Measurements from ENCODE around the gene TSPYL4. TPM values are rescaled to one million over a fixed set of nuclear protein-coding genes. Genes with fewer than 3 reads are reported as not detected.

The TSPYL4 gene
- total and polyA plus RNA-seq, 2 of the 8 experiments (the other 6 are each of a cell fraction or from before 2014, with no cell fraction given), result 20.5 to 22.6 TPM

DNA sequence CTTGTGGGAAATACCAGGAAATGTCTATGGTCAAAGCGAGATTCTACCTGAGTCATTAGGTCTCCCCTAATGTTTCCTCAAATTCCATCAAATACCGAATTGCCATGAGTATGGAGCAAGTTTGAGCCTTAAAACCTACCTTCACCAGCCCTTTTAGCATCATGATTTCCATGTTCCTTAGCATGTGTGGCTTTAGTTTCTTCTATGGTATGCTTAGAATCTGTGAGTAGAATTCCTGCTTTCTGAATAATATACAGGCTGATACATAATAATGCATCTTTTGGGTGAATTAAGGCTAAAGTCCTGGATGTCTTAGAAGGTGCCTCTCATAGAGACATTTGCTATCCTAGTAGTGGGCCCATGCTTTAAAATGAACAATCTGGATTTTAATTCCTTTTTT lies 32.0 kb downstream of the TSPYL4 start (continued):
- TF ChIP-seq TCF12 (IDR thresholded peaks at IDR 0.05; ENCODE audit: low read depth, low read length) (no peak), KDM4A (IDR thresholded peaks at IDR 0.05; ENCODE audit: low read depth, low read length, severe bottlenecking) (no peak), EP300 (IDR thresholded peaks at IDR 0.05; ENCODE audit: borderline replicate concordance in 1 of 2, low read depth in 2 of 2, low read length in 2 of 2) (no peak)
- TF ChIP-seq, protein P1, sequence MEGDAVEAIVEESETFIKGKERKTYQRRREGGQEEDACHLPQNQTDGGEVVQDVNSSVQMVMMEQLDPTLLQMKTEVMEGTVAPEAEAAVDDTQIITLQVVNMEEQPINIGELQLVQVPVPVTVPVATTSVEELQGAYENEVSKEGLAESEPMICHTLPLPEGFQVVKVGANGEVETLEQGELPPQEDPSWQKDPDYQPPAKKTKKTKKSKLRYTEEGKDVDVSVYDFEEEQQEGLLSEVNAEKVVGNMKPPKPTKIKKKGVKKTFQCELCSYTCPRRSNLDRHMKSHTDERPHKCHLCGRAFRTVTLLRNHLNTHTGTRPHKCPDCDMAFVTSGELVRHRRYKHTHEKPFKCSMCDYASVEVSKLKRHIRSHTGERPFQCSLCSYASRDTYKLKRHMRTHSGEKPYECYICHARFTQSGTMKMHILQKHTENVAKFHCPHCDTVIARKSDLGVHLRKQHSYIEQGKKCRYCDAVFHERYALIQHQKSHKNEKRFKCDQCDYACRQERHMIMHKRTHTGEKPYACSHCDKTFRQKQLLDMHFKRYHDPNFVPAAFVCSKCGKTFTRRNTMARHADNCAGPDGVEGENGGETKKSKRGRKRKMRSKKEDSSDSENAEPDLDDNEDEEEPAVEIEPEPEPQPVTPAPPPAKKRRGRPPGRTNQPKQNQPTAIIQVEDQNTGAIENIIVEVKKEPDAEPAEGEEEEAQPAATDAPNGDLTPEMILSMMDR (IDR thresholded peaks at IDR 0.05; ENCODE audit: control extremely low read depth in 1 of 3, insufficient read depth in 1 of 3, low read depth in 1 of 3, low read length in 3 of 3), result no peak
